Naive B cell (primary cell): ENCODE measurements around the gene CETP. TPM values are rescaled to one million over a fixed set of nuclear protein-coding genes. Genes with fewer than 3 reads are reported as not detected.

ENCODE experiments used
- ATAC-seq, 2 donors: fragments of 150-1000 bp; cut with Tn5 transposase; 2 replicates each; pipeline ENCODE4 v1.10.0; 2021; ENCODE audit warnings: low read depth in 2 of 2, mild to moderate bottlenecking in 2 of 2, moderate library complexity in 2 of 2
- DNase-seq: peaks from one replicate; pipeline ENCODE4 v3.0.0; 2022
- H3K27ac Mint-ChIP-seq, 6 donors: one replicate each; pipeline ENCODE4 v1.8.0; 2020 to 2022; ENCODE audit warnings: mild to moderate bottlenecking in 6 of 6, mixed read lengths in 6 of 6, moderate library complexity in 5 of 6, inconsistent platforms in 2 of 6
- H3K27me3 Mint-ChIP-seq, 3 donors: one replicate each; pipeline ENCODE4 v1.8.0; 2021 to 2022; ENCODE audit warnings: mixed read lengths in 3 of 3, mild to moderate bottlenecking in 1 of 3
- H3K36me3 Mint-ChIP-seq, 2 donors: one replicate each; pipeline ENCODE4 v1.8.0; 2020 to 2022; ENCODE audit warnings: mixed read lengths in 2 of 2, inconsistent platforms in 1 of 2, mild to moderate bottlenecking in 1 of 2
- H3K4me1 Mint-ChIP-seq, 3 donors: one replicate each; pipeline ENCODE4 v1.8.0; 2020 to 2022; ENCODE audit warnings: mixed read lengths in 3 of 3, inconsistent platforms in 1 of 3, mild to moderate bottlenecking in 1 of 3, moderate library complexity in 1 of 3
- H3K4me3 Mint-ChIP-seq, 8 donors: one replicate each; pipeline ENCODE4 v1.8.0; 2020 to 2022; ENCODE audit warnings: mild to moderate bottlenecking in 8 of 8, mixed read lengths in 8 of 8, moderate library complexity in 8 of 8, inconsistent platforms in 2 of 8
- H3K9me3 Mint-ChIP-seq, 7 donors: one replicate each; pipeline ENCODE4 v1.8.0; 2020 to 2022; ENCODE audit warnings: mixed read lengths in 7 of 7, mild to moderate bottlenecking in 5 of 7, inconsistent platforms in 2 of 7, moderate library complexity in 1 of 7
- polyA plus RNA-seq, 6 donors: library from polyadenylated mRNA; unstranded; fragments of 300-500 nt; fragmentation: Illumina TruSeq; gene quantifications; one replicate each; pipeline ENCODE4 v1.2.3, GENCODE V29; 2021; ENCODE audit warnings: low read depth in 6 of 6

Gene CETP
- under 1 TPM in 4 of 6 donors, not detected in 2; 0.25 to 0.72 (median 0.27) TPM for polyA plus RNA-seq

- H3K4me3 Mint-ChIP-seq, result peak within 1 kb of the TSS in 1 of 8 donors; percentile 41
- DNase-seq, result no peak
- no peaks in the 10 kb centered on the region for H3K27me3 Mint-ChIP-seq
- H3K27ac Mint-ChIP-seq, result peak within 1 kb of the TSS in 2 of 6 donors; percentile 30 to 47
- no peaks in the 10 kb centered on the region for H3K36me3 Mint-ChIP-seq
- no peak for ATAC-seq
- H3K4me1 Mint-ChIP-seq, result peaks cover 17 to 23% (median 20%) of the 10 kb centered on the region in 3 donors
- H3K9me3 Mint-ChIP-seq, result no peaks in the 10 kb centered on the region
Observed at GRCh38 chr16:56961851-56962281, at the start of gene CETP. TSS of gene CETP (plus strand) at chr16:56961950. CDS start at chr16:56961980, 30 bp downstream.

- Mint-ChIP-seq H3K4me3 (peak overlapping the region; percentile 20 to 91 (median 74)), H3K27ac (peak overlapping the region; percentile 99 to 100 (median 100)), H3K36me3 (peaks cover 6 to 9% of the 10 kb centered on the region in 2 donors), H3K9me3 (peaks cover 0 to 12% (median 2%) of the 10 kb centered on the region in 7 donors), H3K4me1 (peaks cover 67 to 88% (median 84%) of the 10 kb centered on the region in 3 donors), H3K27me3 (no peaks in the 10 kb centered on the region)
- no peak for ATAC-seq
- no peak for DNase-seq
Observed at GRCh38 chr16:56912746-56913708, 48.7 kb upstream of the CETP start.

- Mint-ChIP-seq H3K36me3 (peaks cover 6 to 9% of the 10 kb centered on the region in 2 donors), H3K4me1 (peaks cover 80 to 96% (median 94%) of the 10 kb centered on the region in 3 donors), H3K4me3 (peak overlapping the region in 1 of 8 donors; percentile 69), H3K27ac (peak overlapping the region; percentile 99 to 100 (median 100)), H3K27me3 (no peaks in the 10 kb centered on the region), H3K9me3 (peaks cover 0 to 15% (median 2%) of the 10 kb centered on the region in 7 donors)
- DNase-seq, result no peak
- no peak for ATAC-seq
Observed at GRCh38 chr16:56914896-56915295, 46.9 kb upstream of the CETP start.

GRCh38 chr16:56915336-56916119, 46.2 kb upstream of the CETP start:
- H3K4me1 Mint-ChIP-seq, result peaks cover 81 to 96% (median 94%) of the 10 kb centered on the region in 3 donors
- DNase-seq (no peak), ATAC-seq (no peak)
- H3K36me3 Mint-ChIP-seq, result peaks cover 6 to 9% of the 10 kb centered on the region in 2 donors
- peak overlapping the region in 3 of 8 donors; percentile 67 to 92 (median 87) for H3K4me3 Mint-ChIP-seq
- H3K27me3 Mint-ChIP-seq, result no peaks in the 10 kb centered on the region
- peak overlapping the region; percentile 99 to 100 (median 100) for H3K27ac Mint-ChIP-seq
- H3K9me3 Mint-ChIP-seq, result peaks cover 0 to 17% (median 2%) of the 10 kb centered on the region in 7 donors

- ATAC-seq, result peak; percentile 83 to 84
- Mint-ChIP-seq H3K36me3 (peaks cover 6 to 9% of the 10 kb centered on the region in 2 donors), H3K27me3 (no peaks in the 10 kb centered on the region), H3K4me1 (peaks cover 75 to 96% (median 93%) of the 10 kb centered on the region in 3 donors), H3K9me3 (peaks cover 0 to 19% (median 2%) of the 10 kb centered on the region in 7 donors), H3K27ac (peak overlapping the region; percentile 99 to 100 (median 100)), H3K4me3 (peak overlapping the region; percentile 58 to 93 (median 86))
- DNase-seq, result peak; percentile 85
Observed at GRCh38 chr16:56916571-56917403, 45.0 kb upstream of the CETP start.

GRCh38 chr16:56918467-56919012, 43.2 kb upstream of the CETP start:
- DNase-seq (no peak), ATAC-seq (no peak)
- H3K36me3 Mint-ChIP-seq, result peaks cover 6 to 9% of the 10 kb centered on the region in 2 donors
- peak overlapping the region; percentile 99 to 100 (median 100) for H3K27ac Mint-ChIP-seq
- H3K9me3 Mint-ChIP-seq, result peaks cover 0 to 19% (median 2%) of the 10 kb centered on the region in 7 donors
- peaks cover 58 to 82% (median 77%) of the 10 kb centered on the region in 3 donors for H3K4me1 Mint-ChIP-seq
- peak overlapping the region in 7 of 8 donors; percentile 59 to 93 (median 76) for H3K4me3 Mint-ChIP-seq
- no peaks in the 10 kb centered on the region for H3K27me3 Mint-ChIP-seq

- Mint-ChIP-seq H3K27ac (peak overlapping the region; percentile 97 to 100 (median 100)), H3K27me3 (no peaks in the 10 kb centered on the region), H3K9me3 (peaks cover 0 to 19% (median 2%) of the 10 kb centered on the region in 7 donors), H3K4me1 (peaks cover 53 to 82% (median 70%) of the 10 kb centered on the region in 3 donors), H3K36me3 (peaks cover 6 to 9% of the 10 kb centered on the region in 2 donors), H3K4me3 (peak overlapping the region in 6 of 8 donors; percentile 23 to 76 (median 50))
- DNase-seq, result no peak
- ATAC-seq, result no peak
Observed at GRCh38 chr16:56919099-56919800, 42.5 kb upstream of the CETP start.

- Mint-ChIP-seq H3K4me1 (peaks cover 40 to 77% (median 52%) of the 10 kb centered on the region in 3 donors), H3K27me3 (no peaks in the 10 kb centered on the region)
Observed at GRCh38 chr16:56921571-56921970, 40.2 kb upstream of the CETP start.

GRCh38 chr16:56923481-56924091, 38.2 kb upstream of the CETP start:
- no peak for DNase-seq
- peak overlapping the region in 4 of 6 donors; percentile 14 to 63 (median 42) for H3K27ac Mint-ChIP-seq
- no peak overlapping the region for H3K4me3 Mint-ChIP-seq
- H3K36me3 Mint-ChIP-seq, result no peaks in the 10 kb centered on the region
- no peak for ATAC-seq
- peaks cover 27 to 76% (median 41%) of the 10 kb centered on the region in 3 donors for H3K4me1 Mint-ChIP-seq
- H3K27me3 Mint-ChIP-seq, result no peaks in the 10 kb centered on the region
- H3K9me3 Mint-ChIP-seq, result peaks cover 0 to 8% (median 0%) of the 10 kb centered on the region in 7 donors

More at GRCh38 chr16:56921571-56921970, 40.2 kb upstream of the CETP start:
- peaks cover 0 to 14% (median 2%) of the 10 kb centered on the region in 7 donors for H3K9me3 Mint-ChIP-seq
- H3K4me3 Mint-ChIP-seq, result no peak overlapping the region
- H3K27ac Mint-ChIP-seq, result peak overlapping the region in 3 of 6 donors; percentile 50 to 81 (median 75)
- no peak for ATAC-seq
- H3K36me3 Mint-ChIP-seq, result peaks cover 6 to 9% of the 10 kb centered on the region in 2 donors
- DNase-seq, result no peak

GRCh38 chr16:56927471-56927870, 34.3 kb upstream of the CETP start:
- Mint-ChIP-seq H3K4me3 (peak overlapping the region in 1 of 8 donors; percentile 12), H3K4me1 (peaks cover 15 to 70% (median 24%) of the 10 kb centered on the region in 3 donors), H3K27me3 (no peaks in the 10 kb centered on the region), H3K27ac (peak overlapping the region in 2 of 6 donors; percentile 0 to 78), H3K9me3 (no peaks in the 10 kb centered on the region), H3K36me3 (peaks cover 0 to 3% of the 10 kb centered on the region in 2 donors)
- DNase-seq (no peak), ATAC-seq (no peak)

- H3K27ac Mint-ChIP-seq, result peak overlapping the region; percentile 79 to 99 (median 96)
- ATAC-seq, result no peak
- DNase-seq, result no peak
- H3K4me3 Mint-ChIP-seq, result peak overlapping the region in 3 of 8 donors; percentile 15 to 100 (median 36)
- H3K9me3 Mint-ChIP-seq, result no peaks in the 10 kb centered on the region
- H3K36me3 Mint-ChIP-seq, result peaks cover 0 to 11% of the 10 kb centered on the region in 2 donors
- H3K4me1 Mint-ChIP-seq, result peaks cover 20 to 76% (median 42%) of the 10 kb centered on the region in 3 donors
- H3K27me3 Mint-ChIP-seq, result no peaks in the 10 kb centered on the region
Observed at GRCh38 chr16:56929639-56930038, 32.1 kb upstream of the CETP start.
